OCI-LY7 (cell line): Measurements from ENCODE around the gene FRAS1.

Experiments
- EZH2phosphoT487 ChIP-seq: fragments of 200-600 bp; sonication (generic); IDR thresholded peaks from 2 replicates; pipeline ENCODE4 v1.6.1; 2018; ENCODE audit warnings: low read depth, borderline replicate concordance, mild to moderate bottlenecking, mixed run types, antibody characterized with exemption, low read length, moderate library complexity, mixed read lengths
- TF ChIP-seq, protein P1 (sequence below): fragments of 200-600 bp; sonication (generic); conservative IDR thresholded peaks from 2 replicates; pipeline ENCODE4 v1.5.1; 2014; ENCODE audit warnings: mild to moderate bottlenecking, antibody characterized with exemption, low read length, moderate library complexity, mixed read lengths

DNA sequence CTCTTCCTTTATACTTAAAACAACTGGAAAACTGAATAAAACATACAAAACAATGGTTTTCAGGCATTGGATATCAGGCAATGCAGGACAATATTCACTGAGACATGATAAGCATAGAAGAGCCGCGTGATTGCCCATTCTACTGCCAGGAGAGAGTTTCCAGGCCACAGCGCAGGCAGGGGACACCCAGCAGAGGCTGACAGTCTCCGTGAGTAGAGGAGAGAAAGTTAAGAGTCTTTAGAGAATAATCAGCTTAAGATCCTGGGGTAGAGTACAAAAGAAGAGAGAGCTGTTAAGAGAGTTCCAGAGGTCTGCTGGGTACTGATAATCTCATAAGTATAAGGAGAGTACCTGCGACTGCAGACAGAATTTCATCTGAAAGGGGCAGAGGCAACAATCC lies 18.4 kb upstream of the FRAS1 start:
- TF ChIP-seq, protein P1, sequence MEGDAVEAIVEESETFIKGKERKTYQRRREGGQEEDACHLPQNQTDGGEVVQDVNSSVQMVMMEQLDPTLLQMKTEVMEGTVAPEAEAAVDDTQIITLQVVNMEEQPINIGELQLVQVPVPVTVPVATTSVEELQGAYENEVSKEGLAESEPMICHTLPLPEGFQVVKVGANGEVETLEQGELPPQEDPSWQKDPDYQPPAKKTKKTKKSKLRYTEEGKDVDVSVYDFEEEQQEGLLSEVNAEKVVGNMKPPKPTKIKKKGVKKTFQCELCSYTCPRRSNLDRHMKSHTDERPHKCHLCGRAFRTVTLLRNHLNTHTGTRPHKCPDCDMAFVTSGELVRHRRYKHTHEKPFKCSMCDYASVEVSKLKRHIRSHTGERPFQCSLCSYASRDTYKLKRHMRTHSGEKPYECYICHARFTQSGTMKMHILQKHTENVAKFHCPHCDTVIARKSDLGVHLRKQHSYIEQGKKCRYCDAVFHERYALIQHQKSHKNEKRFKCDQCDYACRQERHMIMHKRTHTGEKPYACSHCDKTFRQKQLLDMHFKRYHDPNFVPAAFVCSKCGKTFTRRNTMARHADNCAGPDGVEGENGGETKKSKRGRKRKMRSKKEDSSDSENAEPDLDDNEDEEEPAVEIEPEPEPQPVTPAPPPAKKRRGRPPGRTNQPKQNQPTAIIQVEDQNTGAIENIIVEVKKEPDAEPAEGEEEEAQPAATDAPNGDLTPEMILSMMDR: no peak
- TF ChIP-seq EZH2phosphoT487: no peak
